Left ventricle myocardium inferior (tissue), 1 donor: ENCODE measurements around the gene VEZT. TPM values are rescaled to one million over a fixed set of nuclear protein-coding genes. Genes with fewer than 3 reads are reported as not detected.
"Not testable (repeated sequence)": the region's sequence is repeated elsewhere in the genome, so short reads cannot be mapped to it uniquely, and the experiment has no call there.

Experiments used
- DNase-seq: peaks from one replicate; pipeline ENCODE4 v3.0.0-alpha.2; 2020
- H3K27ac ChIP-seq: fragments of 200-600 bp; replicated peaks from 2 replicates; pipeline ENCODE4 v1.8.0; 2021
- H3K27me3 ChIP-seq: fragments of 200-600 bp; 2 replicates; pipeline ENCODE4 v1.8.0; 2021; ENCODE audit warnings: low read depth
- H3K36me3 ChIP-seq: fragments of 200-600 bp; 2 replicates; pipeline ENCODE4 v1.8.0; 2021
- H3K4me1 ChIP-seq: fragments of 200-600 bp; 2 replicates; pipeline ENCODE4 v1.8.0; 2021
- H3K4me3 ChIP-seq: fragments of 200-600 bp; 2 replicates; pipeline ENCODE4 v1.8.0; 2021; ENCODE audit warnings: mild to moderate bottlenecking, moderate library complexity
- H3K9me3 ChIP-seq: fragments of 200-600 bp; replicated peaks from 2 replicates; pipeline ENCODE4 v1.8.0; 2021
- CTCF ChIP-seq: fragments of 200-600 bp; IDR thresholded peaks from 2 replicates; pipeline ENCODE4 v1.8.0; 2021; ENCODE audit warnings: antibody characterized with exemption, mild to moderate bottlenecking, borderline replicate concordance
- intact Hi-C: fragments of 100-400 bp; cut with micrococcal nuclease; formaldehyde crosslinking; loops from one replicate; pipeline ENCODE4 v1.11.0; 2022
- total RNA-seq: library from RNA; stranded (reverse); fragmentation: NEBNext Ultra II Directional; extraction: Animal tissue kit (Norgen Biotek cat#: 25700); gene quantifications from one replicate; pipeline ENCODE4 v1.2.1, GENCODE V29; 2021
- donor health status: DM: no; HTN: yes; CAD: no; lungs with severe emphysema.

The VEZT gene
- total RNA-seq, 1 donor from 2014 or later: 66.1 TPM

- Histone ChIP-seq H3K36me3 (no peaks in the 10 kb centered on the region), H3K4me1 (no peaks in the 10 kb centered on the region), H3K27me3 (no peaks in the 10 kb centered on the region), H3K9me3 (no peaks in the 10 kb centered on the region), H3K27ac (no peak overlapping the region), H3K4me3 (no peak overlapping the region)
- TF ChIP-seq CTCF: no peak
- intact Hi-C loops: loop anchor here (10.0 kb wide), 1 partner anchor 193 kb away; no protein-coding TSS in a partner anchor
- no peak for DNase-seq
These were observed 100.5 kb downstream of the VEZT start for GRCh38 chr12:95318071-95318545.

- TF ChIP-seq CTCF: no peak
- Histone ChIP-seq H3K4me1 (peaks cover 3% of the 10 kb centered on the region), H3K36me3 (no peaks in the 10 kb centered on the region), H3K4me3 (no peak overlapping the region), H3K9me3 (no peaks in the 10 kb centered on the region), H3K27ac (no peak overlapping the region), H3K27me3 (no peaks in the 10 kb centered on the region)
- intact Hi-C loops: loop anchor here (10.0 kb wide), 1 partner anchor 195 kb away; no protein-coding TSS in a partner anchor
- no peak for DNase-seq
These were observed 102.2 kb downstream of the VEZT start for GRCh38 chr12:95319694-95320331.

GRCh38 chr12:95321516-95322246, 104.1 kb downstream of the VEZT start:
- no peak overlapping the region for H3K4me3 ChIP-seq
- TF ChIP-seq CTCF: no peak
- DNase-seq: no peak
- H3K27ac ChIP-seq: no peak overlapping the region
- no peaks in the 10 kb centered on the region for H3K9me3 ChIP-seq
- H3K4me1 ChIP-seq: peaks cover 3% of the 10 kb centered on the region
- no peaks in the 10 kb centered on the region for H3K36me3 ChIP-seq
- no peaks in the 10 kb centered on the region for H3K27me3 ChIP-seq
- intact Hi-C loops: no loop called here

- Histone ChIP-seq H3K4me3 (no peak overlapping the region), H3K9me3 (no peaks in the 10 kb centered on the region), H3K27ac (no peak overlapping the region), H3K27me3 (no peaks in the 10 kb centered on the region), H3K36me3 (no peaks in the 10 kb centered on the region), H3K4me1 (peaks cover 3% of the 10 kb centered on the region)
- intact Hi-C loops: no loop called here
- no peak for DNase-seq
- TF ChIP-seq CTCF: no peak
These were observed 104.7 kb downstream of the VEZT start for GRCh38 chr12:95322326-95322725.

- Histone ChIP-seq H3K4me1 (peaks cover 3% of the 10 kb centered on the region), H3K27me3 (no peaks in the 10 kb centered on the region), H3K4me3 (no peak overlapping the region), H3K36me3 (no peaks in the 10 kb centered on the region), H3K9me3 (no peaks in the 10 kb centered on the region), H3K27ac (no peak overlapping the region)
- intact Hi-C loops: no loop called here
- TF ChIP-seq CTCF: no peak
- no peak for DNase-seq
These were observed 105.6 kb downstream of the VEZT start for GRCh38 chr12:95323212-95323611.

GRCh38 chr12:95324246-95324645, 106.6 kb downstream of the VEZT start:
- H3K27ac ChIP-seq, intact Hi-C loops, H3K9me3 ChIP-seq, H3K36me3 ChIP-seq, H3K27me3 ChIP-seq, H3K4me1 ChIP-seq, DNase-seq, H3K4me3 ChIP-seq: not testable (repeated sequence)
